H1 (cell line): ENCODE measurements around the gene MINAR2. TPM values are rescaled to one million over a fixed set of nuclear protein-coding genes. Genes with fewer than 3 reads are reported as not detected.

Experiments
- CTCF ChIA-PET: fragments of 300-600 bp; sonication (Branson Sonifier 250); formaldehyde crosslinking; loops from one replicate; lab custom pipeline; 2021; ENCODE audit not compliant: partially characterized antibody; lab: Charles Lee
- POLR2A ChIA-PET: fragments of 300-600 bp; sonication (Branson Sonifier 250); formaldehyde crosslinking; loops from one replicate; lab custom pipeline; 2021; ENCODE audit warnings: inconsistent platforms; ENCODE audit not compliant: partially characterized antibody; lab: Charles Lee
- DNase-seq, 2 experiments: peaks; one replicate each; pipeline versions ENCODE4 v3.0.0 to v3.0.0-alpha.2; 2010 to 2022; ENCODE audit warnings: low spot score in 2 of 2, low read depth in 1 of 2, mixed read lengths in 1 of 2
- FAIRE-seq: peaks from 2 replicates; lab custom pipeline; 2011; peaks lifted over from hg19 to GRCh38; lab: Jason Lieb, UNC
- H2AFZ ChIP-seq: 2 replicates; pipeline ENCODE4 v1.8.1; 2012; ENCODE audit warnings: low read length, inconsistent platforms
- H2AK5ac ChIP-seq: 2 replicates; pipeline ENCODE4 v1.6.1; 2013; ENCODE audit warnings: low read depth, low read length
- H2BK120ac ChIP-seq: replicated peaks from 2 replicates; pipeline ENCODE3; 2013; ENCODE audit warnings: low read depth, low read length, inconsistent platforms
- H2BK12ac ChIP-seq: 2 replicates; pipeline ENCODE4 v1.6.1; 2013; ENCODE audit warnings: low read depth, low read length
- H2BK15ac ChIP-seq: 2 replicates; pipeline ENCODE4 v1.6.1; 2013; ENCODE audit warnings: low read length
- H2BK20ac ChIP-seq: 2 replicates; pipeline ENCODE4 v1.6.1; 2013; ENCODE audit warnings: low read length
- H2BK5ac ChIP-seq: 2 replicates; pipeline ENCODE4 v1.6.1; 2013; ENCODE audit warnings: low read depth, low read length
- H3K14ac ChIP-seq: 2 replicates; pipeline ENCODE4 v1.6.1; 2013; ENCODE audit warnings: inconsistent platforms; ENCODE audit not compliant: insufficient read length
- H3K18ac ChIP-seq: 2 replicates; pipeline ENCODE4 v1.6.1; 2013; ENCODE audit warnings: low read length; ENCODE audit errors: extremely low read depth
- H3K23ac ChIP-seq: 2 replicates; pipeline ENCODE4 v1.6.1; 2013; ENCODE audit warnings: inconsistent platforms; ENCODE audit not compliant: insufficient read length
- H3K23me2 ChIP-seq: 2 replicates; pipeline ENCODE4 v1.6.1; 2013; ENCODE audit warnings: low read depth, low read length
- H3K27ac ChIP-seq: 2 replicates; pipeline ENCODE4 v1.6.1; 2011; ENCODE audit warnings: low read depth, low read length, inconsistent platforms
- H3K27me3 ChIP-seq, 4 experiments: replicated peaks in 1 of 4; 1 replicate in 1 of 4; 2 replicates in 3 of 4; pipeline versions ENCODE4 v1.6.1 to v1.8.1; 2011 to 2013; ENCODE audit warnings: low read length in 3 of 4, mild to moderate bottlenecking in 3 of 4, inconsistent platforms in 2 of 4, mixed read lengths in 2 of 4, moderate library complexity in 1 of 4; ENCODE audit not compliant: control insufficient read depth in 3 of 4, insufficient read depth in 3 of 4; ENCODE audit errors: extremely low read depth in 1 of 4
- H3K36me3 ChIP-seq, 4 experiments: 2 replicates each; pipeline versions ENCODE4 v1.6.1 to v1.8.1; 2011 to 2013; ENCODE audit warnings: mild to moderate bottlenecking in 4 of 4, low read length in 3 of 4, moderate library complexity in 2 of 4, control low read depth in 1 of 4, inconsistent platforms in 1 of 4; ENCODE audit not compliant: insufficient read depth in 4 of 4, control insufficient read depth in 2 of 4
- H3K4ac ChIP-seq: replicated peaks from 2 replicates; pipeline ENCODE3; 2013; ENCODE audit warnings: low read length, low read depth, mixed read lengths, inconsistent platforms; ENCODE audit not compliant: insufficient read length
- H3K4me1 ChIP-seq, 4 experiments: replicated peaks in 1 of 4; 1 replicate in 1 of 4; 2 replicates in 3 of 4; pipeline versions ENCODE4 v1.6.1 to v1.8.1; 2011 to 2013; ENCODE audit warnings: low read length in 3 of 4, inconsistent platforms in 2 of 4, mixed read lengths in 1 of 4; ENCODE audit not compliant: insufficient read depth in 4 of 4, control insufficient read depth in 3 of 4
- H3K4me2 ChIP-seq, 2 experiments: 2 replicates each; pipeline versions ENCODE4 v1.6.1 to v1.8.1; 2011 to 2013; ENCODE audit warnings: low read depth in 2 of 2, low read length in 2 of 2, control low read depth in 1 of 2, inconsistent platforms in 1 of 2, mild to moderate bottlenecking in 1 of 2; ENCODE audit not compliant: insufficient read depth in 1 of 2
- H3K4me3 ChIP-seq, 4 experiments: fragments of 200-600, 300-600 bp in 1 of 4; sonication (generic), shearing (Covaris generic), sonication (Bioruptor Twin) in 1 of 4; 2 replicates each; pipeline versions ENCODE4 v1.5.1 to v1.8.1; 2011 to 2016; ENCODE audit warnings: low read length in 4 of 4, low read depth in 3 of 4, control low read depth in 2 of 4, inconsistent platforms in 2 of 4, mild to moderate bottlenecking in 2 of 4, mixed read lengths in 1 of 4, moderate library complexity in 1 of 4; ENCODE audit not compliant: insufficient read depth in 2 of 4; ENCODE audit errors: extremely low read depth in 1 of 4
- H3K56ac ChIP-seq: replicated peaks from 2 replicates; pipeline ENCODE3; 2013; ENCODE audit warnings: low read depth, mild to moderate bottlenecking, mixed read lengths, low read length, inconsistent platforms; ENCODE audit not compliant: insufficient read length
- H3K79me1 ChIP-seq: 2 replicates; pipeline ENCODE4 v1.6.1; 2013; ENCODE audit warnings: low read depth, low read length, control low read depth
- H3K79me2 ChIP-seq, 2 experiments: 2 replicates each; pipeline versions ENCODE4 v1.6.1 to v1.8.1; 2012 to 2013; ENCODE audit warnings: low read length in 2 of 2, mild to moderate bottlenecking in 2 of 2, inconsistent platforms in 1 of 2; ENCODE audit not compliant: insufficient read depth in 2 of 2, control insufficient read depth in 1 of 2
- H3K9ac ChIP-seq, 4 experiments: replicated peaks in 1 of 4; 1 replicate in 1 of 4; 2 replicates in 3 of 4; pipeline versions ENCODE4 v1.6.1 to v1.8.1; 2011 to 2013; ENCODE audit warnings: low read depth in 3 of 4, low read length in 3 of 4, control low read depth in 2 of 4, mild to moderate bottlenecking in 2 of 4, moderate library complexity in 2 of 4, inconsistent platforms in 1 of 4; ENCODE audit errors: extremely low read depth in 1 of 4
- H3K9me3 ChIP-seq, 2 experiments: 2 replicates each; pipeline versions ENCODE4 v1.6.1 to v1.8.1; 2012 to 2013; ENCODE audit warnings: mild to moderate bottlenecking in 2 of 2, moderate library complexity in 2 of 2, control low read depth in 1 of 2, inconsistent platforms in 1 of 2, low read depth in 1 of 2, low read length in 1 of 2, mixed read lengths in 1 of 2; ENCODE audit not compliant: insufficient read depth in 2 of 2
- H4K20me1 ChIP-seq, 2 experiments: replicated peaks in 1 of 2; 2 replicates each; pipeline versions ENCODE3 to v1.8.1; 2011 to 2013; ENCODE audit warnings: inconsistent platforms in 2 of 2, low read length in 2 of 2, mild to moderate bottlenecking in 1 of 2; ENCODE audit not compliant: insufficient read depth in 2 of 2, control insufficient read depth in 1 of 2
- H4K5ac ChIP-seq: 2 replicates; pipeline ENCODE4 v1.6.1; 2013; ENCODE audit warnings: low read length, low read depth, mixed read lengths, inconsistent platforms; ENCODE audit not compliant: insufficient read length
- H4K8ac ChIP-seq: 2 replicates; pipeline ENCODE4 v1.8.0; 2013; ENCODE audit warnings: mild to moderate bottlenecking, moderate library complexity, low read length, inconsistent platforms; ENCODE audit not compliant: insufficient read depth; ENCODE audit errors: extremely low read depth
- H4K91ac ChIP-seq: replicated peaks from 2 replicates; pipeline ENCODE3; 2013; ENCODE audit warnings: low read length, mixed read lengths, inconsistent platforms; ENCODE audit not compliant: insufficient read length
- CBX8 ChIP-seq: fragments of 300-800, 300-1000 bp; sonication (generic); IDR thresholded peaks from 2 replicates; pipeline ENCODE4 v1.7.1; 2016; ENCODE audit warnings: low read depth, low read length, borderline replicate concordance
- CEBPB ChIP-seq: IDR thresholded peaks from 2 replicates; pipeline ENCODE4 v1.6.1; 2012; ENCODE audit warnings: low read depth, low read length
- GABPA ChIP-seq: IDR thresholded peaks from 2 replicates; pipeline ENCODE4 v1.6.1; 2011; ENCODE audit warnings: mild to moderate bottlenecking, low read length, moderate library complexity, borderline replicate concordance; ENCODE audit not compliant: insufficient read depth
- HDAC6 ChIP-seq: IDR thresholded peaks from one replicate; pipeline ENCODE4 v1.7.1; 2012; ENCODE audit warnings: low read depth, mild to moderate bottlenecking, inconsistent platforms, low read length, moderate library complexity
- KDM1A ChIP-seq: fragments of 200-600, 300-600 bp; sonication (generic); IDR thresholded peaks from 2 replicates; pipeline ENCODE4 v1.7.1; 2016; ENCODE audit warnings: mild to moderate bottlenecking, low read length, borderline replicate concordance
- RBBP5 ChIP-seq: IDR thresholded peaks from 2 replicates; pipeline ENCODE4 v1.7.1; 2012; ENCODE audit warnings: low read depth, mild to moderate bottlenecking, inconsistent platforms, low read length, moderate library complexity, borderline replicate concordance
- RXRA ChIP-seq: IDR thresholded peaks from 2 replicates; pipeline ENCODE4 v1.6.1; 2011; ENCODE audit warnings: low read depth, mild to moderate bottlenecking, low read length, moderate library complexity; ENCODE audit not compliant: insufficient read depth
- SIN3A ChIP-seq, 2 experiments: IDR thresholded peaks in 1 of 2; conservative IDR thresholded peaks in 1 of 2; 2 replicates each; pipeline ENCODE4 v1.6.1; 2011 to 2012; ENCODE audit warnings: low read length in 2 of 2, improper control_type of control experiment in 1 of 2, low read depth in 1 of 2, mild to moderate bottlenecking in 1 of 2
- SP1 ChIP-seq: IDR thresholded peaks from 2 replicates; pipeline ENCODE4 v1.6.1; 2011; ENCODE audit warnings: low read depth, low read length
- SRF ChIP-seq: IDR thresholded peaks from 2 replicates; pipeline ENCODE4 v1.6.1; 2011; ENCODE audit warnings: mild to moderate bottlenecking, low read depth, low read length, moderate library complexity
- YY1 ChIP-seq: IDR thresholded peaks from 2 replicates; pipeline ENCODE4 v1.6.1; 2011; ENCODE audit warnings: low read depth, mild to moderate bottlenecking, low read length
- ZNF274 ChIP-seq: IDR thresholded peaks from 2 replicates; pipeline ENCODE4 v1.7.0; 2012; ENCODE audit warnings: low read length, borderline replicate concordance; ENCODE audit errors: extremely low read depth
- WGBS, 2 experiments: shearing (Covaris generic) in 1 of 2; methylation state at CpG; one replicate each; pipeline versions ENCODE4 v1.1.6 to v1.1.7; 2013 to 2015; ENCODE audit warnings: low lambda C conversion rate in 2 of 2, mixed read lengths in 2 of 2, inconsistent platforms in 1 of 2, low coverage in 1 of 2, missing lambda C conversion rate in 1 of 2; ENCODE audit not compliant: insufficient replicate concordance in 2 of 2, insufficient coverage in 1 of 2, insufficient read length in 1 of 2; ENCODE audit errors: extremely low coverage in 1 of 2, missing lambda C conversion rate in 1 of 2; 5-methylcytosine and 5-hydroxymethylcytosine counted together
- polyA plus RNA-seq, 7 experiments: library from polyadenylated mRNA; depleted of rRNA in 3 of 7; stranded (reverse) in 5 of 7; unstranded in 2 of 7; fragments of >200 nt in 5 of 7; fragments of 200-250 nt in 2 of 7; gene quantifications; 1 replicate in 5 of 7; 2 replicates in 1 of 7; 4 replicates in 1 of 7; pipeline versions ENCODE4 v1.2.1 to v1.2.3, GENCODE V29; 2011 to 2013; ENCODE audit warnings: missing spikeins in 2 of 7, mixed read lengths in 2 of 7
- total RNA-seq: library from RNA; stranded (reverse); fragmentation: NEBNext Ultra II Directional; extraction: Animal tissue kit (Norgen Biotek cat#: 25700); gene quantifications from 2 replicates; pipeline ENCODE4 v1.2.1, GENCODE V29; 2021

The MINAR2 gene
- total and polyA plus RNA-seq, 2 of the 8 experiments (the other 6 are each of a cell fraction or from before 2014, with no cell fraction given): 0.17 TPM; not detected in 1

- CTCF ChIA-PET: interaction anchor here (0.6 to 3.4 kb wide), 6 partner anchors 9 to 1345 kb away, joined by 3 to 15 read pairs (median 4); partner anchors contain the start of gene MINAR2
- H2BK15ac ChIP-seq: no peak overlapping the region
- H3K9me3 ChIP-seq: no peaks in the 10 kb centered on the region
- H3K9ac ChIP-seq: no peak overlapping the region
- no peaks in the 10 kb centered on the region for H3K36me3 ChIP-seq
- H2BK5ac ChIP-seq: no peak overlapping the region
- H4K20me1 ChIP-seq: no peaks in the 10 kb centered on the region
- H3K23ac ChIP-seq: no peak overlapping the region
- no peaks in the 10 kb centered on the region for H3K79me2 ChIP-seq
- no peak overlapping the region for H2AK5ac ChIP-seq
- no peak overlapping the region for H3K56ac ChIP-seq
- no peak overlapping the region for H3K4me2 ChIP-seq
- H2AFZ ChIP-seq: no peak overlapping the region
- H3K4me3 ChIP-seq: no peak overlapping the region
- WGBS, 2 experiments: 88% methylated on average over 1 of the region's 1 CpG; no CpG with 5 or more reads in 1 of the 2 experiments
- H4K8ac ChIP-seq: no peak overlapping the region
- no peak overlapping the region for H3K27ac ChIP-seq
- no peak overlapping the region for H4K5ac ChIP-seq
- no peak overlapping the region for H3K18ac ChIP-seq
- H3K4ac ChIP-seq: no peak overlapping the region
- H3K79me1 ChIP-seq: no peaks in the 10 kb centered on the region
- no peak overlapping the region for H2BK12ac ChIP-seq
- H3K23me2 ChIP-seq: no peaks in the 10 kb centered on the region
- POLR2A ChIA-PET: no interaction called here
- FAIRE-seq (no peak), DNase-seq (no peak)
- no peaks in the 10 kb centered on the region for H3K27me3 ChIP-seq
- H2BK20ac ChIP-seq: no peak overlapping the region
- 0 out of 7 replicates have a peak, but pooled peaks cover 0 to 3% (median 0%) of the 10 kb centered on the region in 4 experiments for H3K4me1 ChIP-seq
- H2BK120ac ChIP-seq: no peak overlapping the region
- H3K14ac ChIP-seq: no peak overlapping the region
- H4K91ac ChIP-seq: no peak overlapping the region
- TF ChIP-seq GABPA (no peak), CEBPB (no peak), YY1 (no peak), RBBP5 (no peak), SRF (no peak), SIN3A (conservative IDR thresholded peaks at IDR 0.05 in 1 of 2, IDR thresholded peaks at IDR 0.05 in 1 of 2; ENCODE audit: low read depth in 1 of 2, low read length in 2 of 2) (no peak), KDM1A (no peak), SP1 (no peak), HDAC6 (no peak), ZNF274 (no peak), RXRA (no peak), CBX8 (no peak)
Measured at GRCh38 chr5:129760636-129761325, 12.9 kb downstream of the MINAR2 start.
